Osteocyte (in vitro differentiated cells): Measurements from ENCODE around the gene MSL2. TPM values are rescaled to one million over a fixed set of nuclear protein-coding genes. Genes with fewer than 3 reads are reported as not detected.

Source experiments
- DNase-seq: peaks from one replicate; pipeline ENCODE4 v3.0.0; 2021; ENCODE audit warnings: mixed read lengths; ENCODE audit not compliant: unreplicated experiment; ENCODE audit errors: extremely low spot score
- H3K27ac Mint-ChIP-seq: one replicate; pipeline ENCODE4 v1.8.0; 2021; ENCODE audit warnings: mild to moderate bottlenecking, mixed read lengths; ENCODE audit not compliant: unreplicated experiment
- H3K27me3 Mint-ChIP-seq: one replicate; pipeline ENCODE4 v1.8.0; 2021; ENCODE audit warnings: mixed read lengths; ENCODE audit not compliant: unreplicated experiment
- H3K36me3 Mint-ChIP-seq: one replicate; pipeline ENCODE4 v1.8.0; 2021; ENCODE audit warnings: mixed read lengths; ENCODE audit not compliant: unreplicated experiment
- H3K4me1 Mint-ChIP-seq: one replicate; pipeline ENCODE4 v1.8.0; 2021; ENCODE audit warnings: mixed read lengths; ENCODE audit not compliant: unreplicated experiment
- H3K4me3 Mint-ChIP-seq: one replicate; pipeline ENCODE4 v1.8.0; 2021; ENCODE audit warnings: mild to moderate bottlenecking, moderate library complexity, mixed read lengths; ENCODE audit not compliant: unreplicated experiment
- H3K9me3 Mint-ChIP-seq: one replicate; pipeline ENCODE4 v1.8.0; 2021; ENCODE audit warnings: mixed read lengths; ENCODE audit not compliant: unreplicated experiment
- total RNA-seq: library from RNA; stranded (reverse); gene quantifications from 2 replicates; pipeline ENCODE4 v1.2.1, GENCODE V29; 2021
- TF ChIP-seq, protein P1 (sequence below): fragments of 200-600 bp; sonication (generic); IDR thresholded peaks from 2 replicates; pipeline ENCODE4 v1.5.0; 2021; ENCODE audit warnings: antibody characterized with exemption, mild to moderate bottlenecking, moderate library complexity

Gene MSL2
- total RNA-seq, 1 donor from 2014 or later = 28.9 TPM

GRCh38 chr3:136142592-136142991, 53.5 kb downstream of the MSL2 start:
- Mint-ChIP-seq H3K27ac (peak overlapping the region; percentile 73), H3K36me3 (peaks cover 10% of the 10 kb centered on the region), H3K4me3 (no peak overlapping the region), H3K9me3 (no peaks in the 10 kb centered on the region), H3K27me3 (no peaks in the 10 kb centered on the region), H3K4me1 (peaks cover 22% of the 10 kb centered on the region)
- no peak for DNase-seq
- TF ChIP-seq, protein P1, sequence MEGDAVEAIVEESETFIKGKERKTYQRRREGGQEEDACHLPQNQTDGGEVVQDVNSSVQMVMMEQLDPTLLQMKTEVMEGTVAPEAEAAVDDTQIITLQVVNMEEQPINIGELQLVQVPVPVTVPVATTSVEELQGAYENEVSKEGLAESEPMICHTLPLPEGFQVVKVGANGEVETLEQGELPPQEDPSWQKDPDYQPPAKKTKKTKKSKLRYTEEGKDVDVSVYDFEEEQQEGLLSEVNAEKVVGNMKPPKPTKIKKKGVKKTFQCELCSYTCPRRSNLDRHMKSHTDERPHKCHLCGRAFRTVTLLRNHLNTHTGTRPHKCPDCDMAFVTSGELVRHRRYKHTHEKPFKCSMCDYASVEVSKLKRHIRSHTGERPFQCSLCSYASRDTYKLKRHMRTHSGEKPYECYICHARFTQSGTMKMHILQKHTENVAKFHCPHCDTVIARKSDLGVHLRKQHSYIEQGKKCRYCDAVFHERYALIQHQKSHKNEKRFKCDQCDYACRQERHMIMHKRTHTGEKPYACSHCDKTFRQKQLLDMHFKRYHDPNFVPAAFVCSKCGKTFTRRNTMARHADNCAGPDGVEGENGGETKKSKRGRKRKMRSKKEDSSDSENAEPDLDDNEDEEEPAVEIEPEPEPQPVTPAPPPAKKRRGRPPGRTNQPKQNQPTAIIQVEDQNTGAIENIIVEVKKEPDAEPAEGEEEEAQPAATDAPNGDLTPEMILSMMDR = no peak

DNA sequence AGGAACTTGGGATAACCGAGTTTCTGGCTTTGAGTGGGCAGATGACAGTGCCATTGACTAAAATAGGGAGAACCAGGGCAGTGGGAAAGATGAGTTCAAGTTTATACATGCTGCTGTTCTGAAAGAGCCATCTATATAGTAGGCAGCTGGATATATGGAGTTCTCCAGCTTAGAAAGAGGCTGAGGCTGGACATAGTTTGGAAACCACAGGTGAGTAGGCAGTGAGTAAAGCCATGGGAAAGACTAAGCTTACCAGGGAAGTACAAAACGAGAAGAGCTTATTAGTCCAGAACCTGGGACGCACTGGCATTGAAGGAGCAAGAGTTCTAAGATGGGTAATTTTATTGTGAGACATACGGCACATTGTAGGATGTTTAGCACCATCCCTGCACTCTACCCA, 54.2 kb downstream of the MSL2 start:
- no peaks in the 10 kb centered on the region for H3K27me3 Mint-ChIP-seq
- peak overlapping the region; percentile 73 for H3K27ac Mint-ChIP-seq
- DNase-seq = no peak
- peaks cover 22% of the 10 kb centered on the region for H3K4me1 Mint-ChIP-seq
- H3K4me3 Mint-ChIP-seq = no peak overlapping the region
- H3K36me3 Mint-ChIP-seq = peaks cover 9% of the 10 kb centered on the region
- H3K9me3 Mint-ChIP-seq = no peaks in the 10 kb centered on the region
- TF ChIP-seq, protein P1 = no peak

DNA sequence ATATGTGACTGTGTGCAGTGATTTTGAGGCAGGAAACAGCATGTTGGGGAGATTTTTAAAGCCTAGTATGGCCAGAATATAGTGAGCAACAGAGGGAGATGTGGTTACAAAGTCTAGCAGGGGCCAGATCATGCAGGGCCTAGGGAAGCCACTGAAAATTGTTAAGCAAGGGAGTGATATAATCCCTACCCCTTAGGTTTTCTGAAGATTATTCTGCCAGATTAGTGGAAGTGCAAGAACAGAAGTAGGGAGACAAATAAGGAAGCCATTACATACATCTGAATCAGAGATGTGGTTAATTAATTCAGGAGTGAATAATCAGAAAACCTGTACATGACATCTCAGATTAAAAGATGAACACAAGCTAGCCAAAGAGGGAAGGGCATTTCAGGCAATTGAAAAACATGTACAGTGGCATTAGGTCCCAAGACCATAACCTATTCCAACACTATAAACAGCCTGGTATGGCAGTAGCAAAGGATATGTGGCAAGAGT, 54.8 kb downstream of the MSL2 start:
- no peaks in the 10 kb centered on the region for H3K9me3 Mint-ChIP-seq
- H3K4me3 Mint-ChIP-seq = no peak overlapping the region
- peaks cover 22% of the 10 kb centered on the region for H3K4me1 Mint-ChIP-seq
- H3K27ac Mint-ChIP-seq = peak overlapping the region; percentile 73
- TF ChIP-seq, protein P1 = no peak
- peaks cover 7% of the 10 kb centered on the region for H3K36me3 Mint-ChIP-seq
- H3K27me3 Mint-ChIP-seq = no peaks in the 10 kb centered on the region
- DNase-seq = no peak

- no peak overlapping the region for H3K27ac Mint-ChIP-seq
- H3K36me3 Mint-ChIP-seq = no peaks in the 10 kb centered on the region
- no peaks in the 10 kb centered on the region for H3K27me3 Mint-ChIP-seq
- no peak for DNase-seq
- TF ChIP-seq, protein P1 = no peak
- no peak overlapping the region for H3K4me3 Mint-ChIP-seq
- H3K9me3 Mint-ChIP-seq = no peaks in the 10 kb centered on the region
- peaks cover 5% of the 10 kb centered on the region for H3K4me1 Mint-ChIP-seq
These were observed 59.7 kb downstream of the MSL2 start for GRCh38 chr3:136136454-136136853.

GRCh38 chr3:136135039-136135802, 60.9 kb downstream of the MSL2 start:
- H3K4me3 Mint-ChIP-seq = no peak overlapping the region
- H3K4me1 Mint-ChIP-seq = no peaks in the 10 kb centered on the region
- H3K9me3 Mint-ChIP-seq = no peaks in the 10 kb centered on the region
- H3K27me3 Mint-ChIP-seq = no peaks in the 10 kb centered on the region
- DNase-seq = no peak
- H3K27ac Mint-ChIP-seq = no peak overlapping the region
- peaks cover 1% of the 10 kb centered on the region for H3K36me3 Mint-ChIP-seq
- TF ChIP-seq, protein P1 = no peak
